ENCODE results near the gene CSN3. TPM values are rescaled to one million over a fixed set of nuclear protein-coding genes. Genes with fewer than 3 reads are reported as not detected.

CSN3 gene
- total RNA-seq, 1 donor from 2014 or later, result not detected

GRCh38 chr4:70280567-70280966 lies 38.2 kb downstream of the CSN3 start:
- H3K36me3 Mint-ChIP-seq, result no peaks in the 10 kb centered on the region
- no peak overlapping the region for H3K4me3 Mint-ChIP-seq
- no peaks in the 10 kb centered on the region for H3K4me1 Mint-ChIP-seq (ENCODE audit: unreplicated experiment)
- DNase-seq (ENCODE audit: extremely low spot score, unreplicated experiment), result no peak
- no peaks in the 10 kb centered on the region for H3K9me3 Mint-ChIP-seq
- TF ChIP-seq, protein P1, sequence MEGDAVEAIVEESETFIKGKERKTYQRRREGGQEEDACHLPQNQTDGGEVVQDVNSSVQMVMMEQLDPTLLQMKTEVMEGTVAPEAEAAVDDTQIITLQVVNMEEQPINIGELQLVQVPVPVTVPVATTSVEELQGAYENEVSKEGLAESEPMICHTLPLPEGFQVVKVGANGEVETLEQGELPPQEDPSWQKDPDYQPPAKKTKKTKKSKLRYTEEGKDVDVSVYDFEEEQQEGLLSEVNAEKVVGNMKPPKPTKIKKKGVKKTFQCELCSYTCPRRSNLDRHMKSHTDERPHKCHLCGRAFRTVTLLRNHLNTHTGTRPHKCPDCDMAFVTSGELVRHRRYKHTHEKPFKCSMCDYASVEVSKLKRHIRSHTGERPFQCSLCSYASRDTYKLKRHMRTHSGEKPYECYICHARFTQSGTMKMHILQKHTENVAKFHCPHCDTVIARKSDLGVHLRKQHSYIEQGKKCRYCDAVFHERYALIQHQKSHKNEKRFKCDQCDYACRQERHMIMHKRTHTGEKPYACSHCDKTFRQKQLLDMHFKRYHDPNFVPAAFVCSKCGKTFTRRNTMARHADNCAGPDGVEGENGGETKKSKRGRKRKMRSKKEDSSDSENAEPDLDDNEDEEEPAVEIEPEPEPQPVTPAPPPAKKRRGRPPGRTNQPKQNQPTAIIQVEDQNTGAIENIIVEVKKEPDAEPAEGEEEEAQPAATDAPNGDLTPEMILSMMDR (conservative IDR thresholded peaks at IDR 0.05), result no peak
- H3K27ac Mint-ChIP-seq, result no peak overlapping the region
- no peaks in the 10 kb centered on the region for H3K27me3 Mint-ChIP-seq

DNA sequence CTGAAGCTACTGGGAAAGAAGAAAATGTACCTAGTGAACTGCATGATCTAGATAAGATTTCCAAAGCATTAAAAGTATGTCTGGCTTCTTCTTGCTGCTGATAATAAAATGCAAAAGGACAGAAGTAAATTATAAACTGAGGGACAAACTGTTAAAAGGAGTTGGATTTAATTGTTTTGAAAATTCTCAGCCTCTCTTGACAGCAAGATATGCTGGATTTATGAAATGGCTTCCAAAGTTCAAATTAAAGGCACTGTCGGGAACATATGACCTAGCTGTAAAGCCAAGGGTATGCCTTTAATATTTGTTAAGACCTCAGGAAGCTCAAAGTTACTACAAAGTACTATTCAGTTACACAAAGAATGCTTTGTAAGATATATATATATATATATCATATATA lies 46.3 kb downstream of the CSN3 start:
- no peak for DNase-seq (ENCODE audit: extremely low spot score, unreplicated experiment)
- H3K27me3 Mint-ChIP-seq, result no peaks in the 10 kb centered on the region
- TF ChIP-seq, protein P1 (conservative IDR thresholded peaks at IDR 0.05), result no peak
- H3K9me3 Mint-ChIP-seq, result no peaks in the 10 kb centered on the region
- no peak overlapping the region for H3K27ac Mint-ChIP-seq
- H3K36me3 Mint-ChIP-seq, result no peaks in the 10 kb centered on the region
- H3K4me3 Mint-ChIP-seq, result no peak overlapping the region
- no peaks in the 10 kb centered on the region for H3K4me1 Mint-ChIP-seq (ENCODE audit: unreplicated experiment)

- H3K27me3 Mint-ChIP-seq, result no peaks in the 10 kb centered on the region
- H3K27ac Mint-ChIP-seq, result no peak overlapping the region
- TF ChIP-seq, protein P1 (conservative IDR thresholded peaks at IDR 0.05), result no peak
- no peak overlapping the region for H3K4me3 Mint-ChIP-seq
- H3K36me3 Mint-ChIP-seq, result no peaks in the 10 kb centered on the region
- no peaks in the 10 kb centered on the region for H3K4me1 Mint-ChIP-seq (ENCODE audit: unreplicated experiment)
- H3K9me3 Mint-ChIP-seq, result no peaks in the 10 kb centered on the region
- DNase-seq (ENCODE audit: extremely low spot score, unreplicated experiment), result no peak
Observed at GRCh38 chr4:70291341-70291740, 48.9 kb downstream of the CSN3 start.

DNA sequence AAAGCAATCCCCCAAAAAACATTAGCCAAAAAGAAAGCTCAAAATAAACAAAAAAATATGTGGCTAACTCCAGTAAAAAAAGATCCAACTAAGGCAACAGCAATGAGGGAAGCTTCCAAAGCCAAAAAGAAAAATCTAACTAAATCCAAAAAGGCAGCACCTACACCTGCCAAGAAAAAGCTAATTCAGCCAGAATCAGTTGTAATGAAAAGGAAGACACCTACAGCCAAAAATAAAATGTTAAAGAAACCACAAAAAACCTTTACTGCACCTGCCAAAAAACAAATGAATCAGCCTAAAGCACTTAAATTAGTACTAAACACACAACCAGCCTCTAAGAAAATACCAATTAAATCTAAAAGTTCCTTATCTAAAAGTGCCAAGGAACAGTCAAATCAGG lies 55.2 kb downstream of the CSN3 start:
- Mint-ChIP-seq H3K27ac (no peak overlapping the region), H3K36me3 (no peaks in the 10 kb centered on the region), H3K27me3 (peaks cover 6% of the 10 kb centered on the region), H3K4me1 (ENCODE audit: unreplicated experiment) (no peaks in the 10 kb centered on the region), H3K4me3 (no peak overlapping the region), H3K9me3 (no peaks in the 10 kb centered on the region)
- TF ChIP-seq, protein P1 (conservative IDR thresholded peaks at IDR 0.05), result no peak
- no peak for DNase-seq (ENCODE audit: extremely low spot score, unreplicated experiment)

DNA sequence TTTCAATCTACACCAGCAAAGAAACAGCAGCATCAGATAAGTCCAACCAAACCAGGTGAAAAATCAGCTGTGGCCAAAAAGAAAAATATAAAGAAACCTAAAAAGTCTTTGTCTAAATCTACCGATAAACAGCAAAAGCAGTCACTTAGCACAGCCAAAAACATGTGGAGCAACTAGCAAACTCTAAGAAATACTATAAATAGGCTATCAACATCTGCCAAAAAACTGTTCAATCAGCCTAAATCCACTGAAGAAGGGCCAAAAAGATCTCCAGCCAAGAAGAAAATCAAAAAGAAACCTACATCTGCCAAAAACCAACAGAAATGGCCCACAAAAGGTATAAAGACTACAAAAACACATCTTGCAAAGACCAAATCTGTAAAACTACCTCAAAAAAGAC lies 55.7 kb downstream of the CSN3 start:
- no peak overlapping the region for H3K4me3 Mint-ChIP-seq
- peaks cover 6% of the 10 kb centered on the region for H3K27me3 Mint-ChIP-seq
- no peak for DNase-seq (ENCODE audit: extremely low spot score, unreplicated experiment)
- TF ChIP-seq, protein P1 (conservative IDR thresholded peaks at IDR 0.05), result no peak
- H3K36me3 Mint-ChIP-seq, result no peaks in the 10 kb centered on the region
- no peak overlapping the region for H3K27ac Mint-ChIP-seq
- H3K9me3 Mint-ChIP-seq, result no peaks in the 10 kb centered on the region
- H3K4me1 Mint-ChIP-seq (ENCODE audit: unreplicated experiment), result peaks cover 2% of the 10 kb centered on the region

DNA sequence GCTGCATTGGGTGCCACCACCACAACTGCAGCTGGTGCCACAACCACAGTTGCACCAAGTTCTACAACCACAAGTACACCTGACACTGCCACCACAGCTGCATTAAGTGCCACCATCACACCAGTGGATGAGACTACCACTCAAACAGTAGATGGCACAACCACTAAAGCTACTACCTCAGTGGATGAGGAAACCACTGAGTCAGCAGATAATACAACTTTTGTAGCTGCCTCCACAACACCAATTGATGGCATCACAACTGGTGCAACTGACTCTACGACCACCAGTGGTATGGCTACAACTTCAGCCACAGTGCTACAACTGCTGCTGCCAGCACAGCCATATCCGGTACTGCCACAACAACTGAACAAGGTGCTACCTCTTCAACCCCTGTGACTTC lies 57.2 kb downstream of the CSN3 start:
- Mint-ChIP-seq H3K36me3 (no peaks in the 10 kb centered on the region), H3K4me1 (ENCODE audit: unreplicated experiment) (peaks cover 7% of the 10 kb centered on the region), H3K9me3 (no peaks in the 10 kb centered on the region), H3K27me3 (peaks cover 6% of the 10 kb centered on the region), H3K27ac (no peak overlapping the region), H3K4me3 (no peak overlapping the region)
- TF ChIP-seq, protein P1 (conservative IDR thresholded peaks at IDR 0.05), result no peak
- no peak for DNase-seq (ENCODE audit: extremely low spot score, unreplicated experiment)
